GM12872 (cell line): ENCODE measurements around the gene IFT80.

Experiments used
- CTCF ChIP-seq: IDR thresholded peaks from 3 replicates; pipeline ENCODE4 v1.5.1; 2011; ENCODE audit warnings: low read depth, mild to moderate bottlenecking, low read length, moderate library complexity; ENCODE audit not compliant: insufficient read depth

The IFT80 gene

GRCh38 chr3:160286231-160286630 is 112.8 kb downstream of the IFT80 start:
- TF ChIP-seq CTCF = no peak

GRCh38 chr3:160280836-160281235 is 118.2 kb downstream of the IFT80 start:
- TF ChIP-seq CTCF = no peak

- no peak for TF ChIP-seq CTCF
These were observed 119.4 kb downstream of the IFT80 start for GRCh38 chr3:160279657-160280056.

- TF ChIP-seq CTCF = no peak
These were observed 120.8 kb downstream of the IFT80 start for GRCh38 chr3:160278210-160278609.

GRCh38 chr3:160265088-160265487 is 133.9 kb downstream of the IFT80 start:
- TF ChIP-seq CTCF = no peak

GRCh38 chr3:160260587-160261270 is 138.3 kb downstream of the IFT80 start:
- no peak for TF ChIP-seq CTCF

- TF ChIP-seq CTCF = no peak
These were observed 139.4 kb downstream of the IFT80 start for GRCh38 chr3:160259589-160259988.
